Upper lobe of left lung (tissue), 6 donors: ENCODE measurements around the gene GGT7. TPM values are rescaled to one million over a fixed set of nuclear protein-coding genes. Genes with fewer than 3 reads are reported as not detected.
A peak's percentile ranks its signal among the peaks of the same experiment; 100 is the strongest.
"Not testable (repeated sequence)": the region's sequence is repeated elsewhere in the genome, so short reads cannot be mapped to it uniquely, and the experiment has no call there.

Experiments used
- ATAC-seq, 2 donors: fragments of 200-7000 bp; cut with Tn5 transposase; one replicate each; pipeline ENCODE4 v1.9.1; 2022; ENCODE audit warnings: mild to moderate bottlenecking in 2 of 2, moderate library complexity in 2 of 2; ENCODE audit not compliant: low FRiP score in 2 of 2
- DNase-seq, 2 donors: peaks; one replicate each; pipeline ENCODE4 v3.0.0-alpha.2; 2019 to 2020
- H3K27ac ChIP-seq, 4 donors: fragments of 200-600 bp; sonication (generic); one replicate each; pipeline ENCODE4 v1.5.1; 2016 to 2019
- H3K27me3 ChIP-seq, 4 donors: fragments of 200-600 bp; sonication (generic); one replicate each; pipeline ENCODE4 v1.5.1; 2017 to 2019
- H3K36me3 ChIP-seq, 4 donors: fragments of 200-600 bp; sonication (generic); one replicate each; pipeline ENCODE4 v1.5.1; 2016 to 2019
- H3K4me1 ChIP-seq, 4 donors: fragments of 200-600 bp; sonication (generic); one replicate each; pipeline ENCODE4 v1.5.1; 2018 to 2019
- H3K4me3 ChIP-seq, 4 donors: fragments of 200-600 bp; sonication (generic); one replicate each; pipeline ENCODE4 v1.5.1; 2017 to 2019; ENCODE audit warnings: mild to moderate bottlenecking in 2 of 4, moderate library complexity in 1 of 4
- H3K9me3 ChIP-seq, 4 donors: fragments of 200-600 bp; sonication (generic); one replicate each; pipeline ENCODE4 v1.5.1; 2018 to 2019
- CTCF ChIP-seq, 6 experiments: fragments of 450-650 bp in 4 of 6; fragments of 200-600 bp in 2 of 6; sonication (generic) in 2 of 6; IDR thresholded peaks; one replicate each; pipeline ENCODE4 v1.5.1; 2016 to 2019; ENCODE audit warnings: antibody characterized with exemption in 6 of 6
- EP300 ChIP-seq, 4 donors: sonication (generic); formaldehyde crosslinking; IDR thresholded peaks; one replicate each; pipeline ENCODE4 v1.5.1; 2017; ENCODE audit warnings: antibody characterized with exemption in 4 of 4, control low read depth in 2 of 4
- POLR2A ChIP-seq, 4 donors: fragments of 450-650 bp; IDR thresholded peaks; one replicate each; pipeline ENCODE4 v1.5.1; 2016 to 2017; ENCODE audit warnings: antibody characterized with exemption in 4 of 4, mild to moderate bottlenecking in 2 of 4
- POLR2AphosphoS5 ChIP-seq, 2 donors: sonication (generic); formaldehyde crosslinking; IDR thresholded peaks; one replicate each; pipeline ENCODE4 v1.5.1; 2017; ENCODE audit warnings: antibody characterized with exemption in 2 of 2
- WGBS, 2 donors: methylation state at CpG; one replicate each; pipeline ENCODE4 v1.1.5; 2017 to 2018; 5-methylcytosine and 5-hydroxymethylcytosine counted together
- total RNA-seq, 6 donors: library from RNA; depleted of rRNA in 4 of 6; stranded (reverse); fragments of >200 nt in 4 of 6; gene quantifications; one replicate each; pipeline versions ENCODE4 v1.1.0 to v1.2.1, GENCODE V29; 2016 to 2021
- donor health status: DM: no; HTN: no; CAD: no; lungs with moderate emphysema.
- donor health status: DM: no; HTN: yes; CAD: no; lungs with severe emphysema.

Gene GGT7
- total RNA-seq, 6 donors from 2014 or later: 12.9 to 49.2 (median 25.1) TPM

- TF ChIP-seq POLR2AphosphoS5 (IDR thresholded peaks at IDR 0.05): no peak
- no peak for TF ChIP-seq CTCF (IDR thresholded peaks at IDR 0.05)
- TF ChIP-seq POLR2A (IDR thresholded peaks at IDR 0.05): no peak
- TF ChIP-seq EP300 (IDR thresholded peaks at IDR 0.05): no peak
- Histone ChIP-seq H3K27me3 (no peaks in the 10 kb centered on the region), H3K9me3 (no peaks in the 10 kb centered on the region), H3K36me3 (peaks cover 0 to 30% (median 20%) of the 10 kb centered on the region in 4 donors), H3K4me1 (peaks cover 10 to 51% (median 34%) of the 10 kb centered on the region in 4 donors), H3K27ac (peak overlapping the region in 3 of 4 donors; percentile 31 to 64 (median 33)), H3K4me3 (no peak overlapping the region)
- ATAC-seq: peak in 1 of 2 donors; percentile 53
- DNase-seq: no peak
Measured at GRCh38 chr20:34883087-34883688, 10.5 kb upstream of the GGT7 start.

- ATAC-seq: no peak
- peaks cover 0 to 30% (median 20%) of the 10 kb centered on the region in 4 donors for H3K36me3 ChIP-seq
- H3K4me1 ChIP-seq: peaks cover 12 to 48% (median 37%) of the 10 kb centered on the region in 4 donors
- WGBS, 2 donors: 44 to 55% methylated on average over 2 of the region's 2 CpGs
- peak overlapping the region in 2 of 4 donors; percentile 30 to 64 for H3K27ac ChIP-seq
- H3K4me3 ChIP-seq: no peak overlapping the region
- H3K9me3 ChIP-seq: no peaks in the 10 kb centered on the region
- DNase-seq: no peak
- TF ChIP-seq POLR2AphosphoS5 (IDR thresholded peaks at IDR 0.05) (no peak), CTCF (IDR thresholded peaks at IDR 0.05) (no peak), EP300 (IDR thresholded peaks at IDR 0.05) (no peak), POLR2A (IDR thresholded peaks at IDR 0.05) (no peak)
- no peaks in the 10 kb centered on the region for H3K27me3 ChIP-seq
Measured at GRCh38 chr20:34881689-34882088, 9.0 kb upstream of the GGT7 start.

- not testable (repeated sequence) for H3K9me3 ChIP-seq, H3K4me3 ChIP-seq, H3K27ac ChIP-seq, H3K27me3 ChIP-seq, ATAC-seq, DNase-seq
- peaks cover 0 to 30% (median 20%) of the 10 kb centered on the region in 4 donors for H3K36me3 ChIP-seq
- 67 to 90% methylated on average over 7 of the region's 7 CpGs for whole genome bisulfite sequencing, 2 donors
- H3K4me1 ChIP-seq: peaks cover 12 to 41% (median 31%) of the 10 kb centered on the region in 4 donors
Measured at GRCh38 chr20:34880971-34881370, 8.3 kb upstream of the GGT7 start.

- peaks cover 18 to 39% (median 31%) of the 10 kb centered on the region in 4 donors for H3K4me1 ChIP-seq
- no peak for TF ChIP-seq POLR2AphosphoS5 (IDR thresholded peaks at IDR 0.05)
- TF ChIP-seq POLR2A (IDR thresholded peaks at IDR 0.05): no peak
- TF ChIP-seq CTCF (IDR thresholded peaks at IDR 0.05): no peak
- TF ChIP-seq EP300 (IDR thresholded peaks at IDR 0.05): no peak
- DNase-seq (no peak), ATAC-seq (no peak)
- peak overlapping the region in 1 of 4 donors; percentile 4 for H3K27ac ChIP-seq
- H3K4me3 ChIP-seq: peak overlapping the region in 1 of 4 donors; percentile 16
- H3K9me3 ChIP-seq: no peaks in the 10 kb centered on the region
- no peaks in the 10 kb centered on the region for H3K27me3 ChIP-seq
- peaks cover 0 to 26% (median 20%) of the 10 kb centered on the region in 4 donors for H3K36me3 ChIP-seq
- 86 to 88% methylated on average over 6 of the region's 6 CpGs for WGBS, 2 donors
Measured at GRCh38 chr20:34880215-34880850, 7.7 kb upstream of the GGT7 start.

GRCh38 chr20:34876406-34877282 lies 4.0 kb upstream of the GGT7 start, which contains the start of gene ACSS2:
TSS of gene ACSS2 (plus strand) at chr20:34876612. CDS start at chr20:34876646, 34 bp downstream.
- TF ChIP-seq POLR2AphosphoS5 (IDR thresholded peaks at IDR 0.05) (peak in 1 of 2 donors; percentile 93), POLR2A (IDR thresholded peaks at IDR 0.05) (peak; percentile 65 to 93 (median 80)), CTCF (IDR thresholded peaks at IDR 0.05) (no peak), EP300 (IDR thresholded peaks at IDR 0.05) (no peak)
- Histone ChIP-seq H3K9me3 (no peaks in the 10 kb centered on the region), H3K4me3 (peak within 1 kb of the TSS; percentile 69 to 86 (median 75)), H3K4me1 (peaks cover 40 to 69% (median 54%) of the 10 kb centered on the region in 4 donors), H3K27me3 (no peaks in the 10 kb centered on the region), H3K27ac (peak within 1 kb of the TSS; percentile 88 to 97 (median 92)), H3K36me3 (no peaks in the 10 kb centered on the region)
- DNase-seq (peak in 1 of 2 donors; percentile 100), ATAC-seq (peak; percentile 94 to 97)
- WGBS, 2 donors: 1% methylated on average over 30 to 39 of the region's 63 CpGs
